HEK293 (cell line): ENCODE results near the gene KLHDC10.

Experiments used
- CTCF ChIA-PET: fragments of 350-600 bp; formaldehyde crosslinking; extraction: SDS; loops from one replicate; lab custom pipeline; 2021; ENCODE audit warnings: antibody characterized with exemption; lab: Yijun Ruan, JAX
- POLR2A ChIA-PET: fragments of 300-600 bp; formaldehyde crosslinking; extraction: SDS; loops from one replicate; lab custom pipeline; 2020; ENCODE audit warnings: antibody characterized with exemption, inconsistent platforms; lab: Yijun Ruan, JAX
- H3K27ac ChIP-seq: fragments of 200-500 bp; sonication (Bioruptor generic); 2 replicates; pipeline ENCODE4 v1.5.1; 2014; ENCODE audit warnings: low read depth, low read length, control low read depth, inconsistent platforms; ENCODE audit errors: extremely low read depth
- H3K36me3 ChIP-seq, 2 experiments: fragments of 200-500 bp in 1 of 2; sonication (Bioruptor generic) in 1 of 2; 1 replicate in 1 of 2; 2 replicates in 1 of 2; pipeline ENCODE4 v1.5.1; 2014 to 2017; ENCODE audit warnings: inconsistent platforms in 2 of 2, low read length in 2 of 2; ENCODE audit not compliant: control insufficient read depth in 2 of 2, insufficient read depth in 1 of 2
- H3K4me1 ChIP-seq: fragments of 200-500 bp; sonication (Bioruptor generic); 2 replicates; pipeline ENCODE4 v1.5.1; 2014; ENCODE audit warnings: mild to moderate bottlenecking, low read length, inconsistent platforms; ENCODE audit not compliant: control insufficient read depth, insufficient read depth
- H3K4me3 ChIP-seq: 2 replicates; pipeline ENCODE4 v1.5.1; 2011; ENCODE audit warnings: low read depth, mild to moderate bottlenecking, control low read depth, low read length, moderate library complexity
- H3K9me3 ChIP-seq: fragments of 200-500 bp; sonication (Bioruptor generic); 2 replicates; pipeline ENCODE4 v1.5.1; 2014; ENCODE audit warnings: low read depth, low read length, inconsistent platforms; ENCODE audit not compliant: control insufficient read depth, insufficient read depth
- BCL11A ChIP-seq: fragments of 450-650 bp; formaldehyde crosslinking; IDR thresholded peaks from 2 replicates; pipeline ENCODE4 v1.5.1; 2016; ENCODE audit warnings: low read depth, missing biosample characterization, missing genetic modification characterization
- BCL11B ChIP-seq: fragments of 450-650 bp; formaldehyde crosslinking; IDR thresholded peaks from 2 replicates; pipeline ENCODE4 v1.5.1; 2016; ENCODE audit warnings: low read depth, missing biosample characterization, missing genetic modification characterization
- IKZF3 ChIP-seq: fragments of 450-650 bp; IDR thresholded peaks from 2 replicates; pipeline ENCODE4 v1.5.0; 2018; ENCODE audit warnings: missing biosample characterization, mild to moderate bottlenecking, missing genetic modification characterization, moderate library complexity
- KLF1 ChIP-seq: fragments of 450-650 bp; formaldehyde crosslinking; IDR thresholded peaks from 2 replicates; pipeline ENCODE4 v1.5.1; 2016; ENCODE audit warnings: missing biosample characterization, missing genetic modification characterization
- OSR2 ChIP-seq: fragments of 450-650 bp; formaldehyde crosslinking; IDR thresholded peaks from 2 replicates; pipeline ENCODE4 v1.5.1; 2016; ENCODE audit warnings: missing biosample characterization, missing genetic modification characterization
- SALL2 ChIP-seq: fragments of 450-650 bp; formaldehyde crosslinking; IDR thresholded peaks from 2 replicates; pipeline ENCODE4 v1.5.0; 2017; ENCODE audit warnings: missing biosample characterization, mild to moderate bottlenecking, missing genetic modification characterization, borderline replicate concordance
- SCRT1 ChIP-seq: fragments of 450-650 bp; formaldehyde crosslinking; IDR thresholded peaks from 2 replicates; pipeline ENCODE4 v1.5.1; 2016; ENCODE audit warnings: missing biosample characterization, missing genetic modification characterization, borderline replicate concordance
- ZBTB11 ChIP-seq: fragments of 450-650 bp; formaldehyde crosslinking; conservative IDR thresholded peaks from 2 replicates; pipeline ENCODE4 v1.5.1; 2016; ENCODE audit warnings: low read depth, missing biosample characterization, missing genetic modification characterization
- ZBTB44 ChIP-seq: fragments of 450-650 bp; IDR thresholded peaks from 2 replicates; pipeline ENCODE4 v1.5.1; 2018; ENCODE audit warnings: missing biosample characterization, mild to moderate bottlenecking, missing genetic modification characterization
- ZFP37 ChIP-seq: fragments of 450-650 bp; formaldehyde crosslinking; IDR thresholded peaks from 2 replicates; pipeline ENCODE4 v1.5.1; 2016; ENCODE audit warnings: missing biosample characterization, missing genetic modification characterization
- ZFP69B ChIP-seq: fragments of 450-650 bp; formaldehyde crosslinking; IDR thresholded peaks from 2 replicates; pipeline ENCODE4 v1.5.1; 2016; ENCODE audit warnings: missing biosample characterization, missing genetic modification characterization
- ZIC2 ChIP-seq: fragments of 450-650 bp; formaldehyde crosslinking; IDR thresholded peaks from 2 replicates; pipeline ENCODE4 v1.5.1; 2016; ENCODE audit warnings: missing biosample characterization, missing genetic modification characterization
- ZNF132 ChIP-seq: fragments of 450-650 bp; formaldehyde crosslinking; IDR thresholded peaks from 2 replicates; pipeline ENCODE4 v1.5.1; 2017; ENCODE audit warnings: missing biosample characterization, missing genetic modification characterization, borderline replicate concordance
- ZNF292 ChIP-seq: fragments of 450-650 bp; formaldehyde crosslinking; IDR thresholded peaks from 2 replicates; pipeline ENCODE4 v1.5.1; 2016; ENCODE audit warnings: low read depth, missing biosample characterization, missing genetic modification characterization, borderline replicate concordance
- ZNF324 ChIP-seq: fragments of 450-650 bp; formaldehyde crosslinking; IDR thresholded peaks from 2 replicates; pipeline ENCODE4 v1.5.1; 2016; ENCODE audit warnings: missing biosample characterization, missing genetic modification characterization
- ZNF350 ChIP-seq: fragments of 450-650 bp; formaldehyde crosslinking; IDR thresholded peaks from 2 replicates; pipeline ENCODE4 v1.5.0; 2017; ENCODE audit warnings: missing biosample characterization, mild to moderate bottlenecking, missing genetic modification characterization
- ZNF394 ChIP-seq: fragments of 450-650 bp; formaldehyde crosslinking; IDR thresholded peaks from 2 replicates; pipeline ENCODE4 v1.5.1; 2016; ENCODE audit warnings: missing biosample characterization, missing genetic modification characterization, mild to moderate bottlenecking, moderate library complexity, borderline replicate concordance
- ZNF416 ChIP-seq: fragments of 450-650 bp; formaldehyde crosslinking; IDR thresholded peaks from 2 replicates; pipeline ENCODE4 v1.5.1; 2016; ENCODE audit warnings: missing biosample characterization, missing genetic modification characterization
- ZNF423 ChIP-seq: fragments of 450-650 bp; formaldehyde crosslinking; IDR thresholded peaks from 2 replicates; pipeline ENCODE4 v1.5.1; 2016; ENCODE audit warnings: missing biosample characterization, missing genetic modification characterization
- ZNF513 ChIP-seq: fragments of 450-650 bp; IDR thresholded peaks from 2 replicates; pipeline ENCODE4 v1.5.1; 2018; ENCODE audit warnings: missing biosample characterization, missing genetic modification characterization
- ZNF621 ChIP-seq: fragments of 450-650 bp; formaldehyde crosslinking; IDR thresholded peaks from 2 replicates; pipeline ENCODE4 v1.5.1; 2017; ENCODE audit warnings: missing biosample characterization, missing genetic modification characterization
- ZNF629 ChIP-seq: fragments of 450-650 bp; formaldehyde crosslinking; IDR thresholded peaks from 2 replicates; pipeline ENCODE4 v1.5.1; 2017; ENCODE audit warnings: missing biosample characterization, missing genetic modification characterization
- ZNF664 ChIP-seq: fragments of 450-650 bp; formaldehyde crosslinking; IDR thresholded peaks from 2 replicates; pipeline ENCODE4 v1.5.1; 2016; ENCODE audit warnings: missing biosample characterization, missing genetic modification characterization
- ZNF670 ChIP-seq: fragments of 450-650 bp; formaldehyde crosslinking; IDR thresholded peaks from 2 replicates; pipeline ENCODE4 v1.5.1; 2016; ENCODE audit warnings: missing biosample characterization, missing genetic modification characterization, low read depth
- ZNF76 ChIP-seq: fragments of 450-650 bp; formaldehyde crosslinking; IDR thresholded peaks from 2 replicates; pipeline ENCODE4; 2016; ENCODE audit warnings: low read depth, missing biosample characterization, missing genetic modification characterization, borderline replicate concordance
- ZNF785 ChIP-seq: fragments of 450-650 bp; formaldehyde crosslinking; IDR thresholded peaks from 2 replicates; pipeline ENCODE4 v1.5.1; 2016; ENCODE audit warnings: missing biosample characterization, missing genetic modification characterization
- ZNF843 ChIP-seq: fragments of 450-650 bp; formaldehyde crosslinking; IDR thresholded peaks from 2 replicates; pipeline ENCODE4 v1.5.1; 2016; ENCODE audit warnings: missing biosample characterization, missing genetic modification characterization
- ZXDB ChIP-seq: fragments of 450-650 bp; formaldehyde crosslinking; IDR thresholded peaks from 2 replicates; pipeline ENCODE4 v1.5.1; 2016; ENCODE audit warnings: missing biosample characterization, missing genetic modification characterization

The KLHDC10 gene

GRCh38 chr7:130142654-130143333 lies 72.5 kb downstream of the KLHDC10 start:
- no peak for TF ChIP-seq ZBTB11 (tag by site-specific recombination)
- no peak for TF ChIP-seq ZFP69B (tag by site-specific recombination)
- TF ChIP-seq ZNF785 (tag by site-specific recombination), result no peak
- TF ChIP-seq ZNF629 (tag by site-specific recombination), result no peak
- TF ChIP-seq OSR2 (tag by site-specific recombination), result no peak
- no peak for TF ChIP-seq ZNF621
- TF ChIP-seq ZBTB44 (tag by site-specific recombination), result no peak
- TF ChIP-seq ZNF324 (tag by site-specific recombination), result no peak
- no peak for TF ChIP-seq ZNF513 (tag by site-specific recombination)
- TF ChIP-seq BCL11A, result no peak
- no peak for TF ChIP-seq BCL11B (tag by site-specific recombination)
- no peak for TF ChIP-seq ZXDB
- TF ChIP-seq ZNF292, result no peak
- TF ChIP-seq ZIC2, result no peak
- TF ChIP-seq ZNF132 (tag by site-specific recombination), result no peak
- no peak overlapping the region for H3K27ac ChIP-seq
- ChIA-PET CTCF (no interaction called here), POLR2A (no interaction called here)
- no peak overlapping the region for H3K4me3 ChIP-seq
- no peaks in the 10 kb centered on the region for H3K4me1 ChIP-seq
- H3K36me3 ChIP-seq, result peaks cover 0 to 9% of the 10 kb centered on the region in 2 experiments; a peak in 2 of 3 replicates
- H3K9me3 ChIP-seq, result no peaks in the 10 kb centered on the region

- CTCF ChIA-PET, result no interaction called here
- H3K27ac ChIP-seq, result no peak overlapping the region
Measured at GRCh38 chr7:130143334-130143732, 73.0 kb downstream of the KLHDC10 start.

GRCh38 chr7:130143986-130144311 lies 73.6 kb downstream of the KLHDC10 start:
- H3K4me3 ChIP-seq, result no peak overlapping the region
- TF ChIP-seq ZNF423 (tag by site-specific recombination) (no peak), ZNF394 (tag by site-specific recombination) (no peak), ZNF350 (tag by site-specific recombination) (no peak), IKZF3 (tag by site-specific recombination) (no peak), ZNF76 (tag by site-specific recombination) (no peak), ZNF843 (tag by site-specific recombination) (no peak), SALL2 (no peak), OSR2 (tag by site-specific recombination) (no peak), ZNF416 (no peak), KLF1 (tag by site-specific recombination) (no peak), ZFP37 (tag by site-specific recombination) (no peak), SCRT1 (tag by site-specific recombination) (no peak)
- H3K27ac ChIP-seq, result no peak overlapping the region
- no peaks in the 10 kb centered on the region for H3K4me1 ChIP-seq
- H3K36me3 ChIP-seq, result peaks cover 0 to 9% of the 10 kb centered on the region in 2 experiments; a peak in 2 of 3 replicates
- ChIA-PET CTCF (no interaction called here), POLR2A (no interaction called here)
- H3K9me3 ChIP-seq, result no peaks in the 10 kb centered on the region

More at GRCh38 chr7:130143334-130143732, 73.0 kb downstream of the KLHDC10 start:
- Histone ChIP-seq H3K4me3 (no peak overlapping the region), H3K4me1 (no peaks in the 10 kb centered on the region), H3K36me3 (peaks cover 0 to 9% of the 10 kb centered on the region in 2 experiments; a peak in 2 of 3 replicates), H3K9me3 (no peaks in the 10 kb centered on the region)
- POLR2A ChIA-PET, result no interaction called here
- TF ChIP-seq ZNF670 (tag by site-specific recombination), result no peak
- peak; percentile 61 for TF ChIP-seq ZNF664 (tag by site-specific recombination)
